ENCODE data around the gene WDFY4. TPM values are rescaled to one million over a fixed set of nuclear protein-coding genes. Genes with fewer than 3 reads are reported as not detected.

The WDFY4 gene
- total and polyA plus RNA-seq, 2 of the 4 experiments (the other 2 are of a cell fraction), result not detected

DNA sequence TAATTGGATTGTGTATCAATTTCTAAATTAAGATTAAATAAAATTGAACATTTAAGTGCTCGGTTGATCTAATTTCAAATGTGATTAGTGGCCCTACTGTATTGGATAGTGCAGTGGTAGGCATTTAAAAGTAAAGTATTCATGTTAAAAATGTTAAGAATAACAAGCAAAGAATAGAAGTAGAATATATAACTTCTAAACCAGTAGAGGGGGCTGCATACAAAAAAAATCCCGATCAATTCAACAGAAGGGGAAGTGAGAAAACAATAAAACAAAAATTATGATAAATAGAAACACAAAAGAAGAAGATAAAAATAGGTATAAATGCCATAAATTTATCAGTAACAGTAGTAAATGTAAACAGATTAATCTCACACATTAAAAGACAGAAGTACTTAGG, 24.9 kb upstream of the WDFY4 start:
- Histone ChIP-seq H2AK9ac (replicated peaks; ENCODE audit: low read depth, low read length, poor library complexity) (no peak overlapping the region), H3K4me2 (ENCODE audit: low read depth, low read length) (no peak overlapping the region), H3K18ac (ENCODE audit: low read depth, low read length) (no peak overlapping the region), H3K9me3 (ENCODE audit: control insufficient read depth, insufficient read depth, low read length) (no peaks in the 10 kb centered on the region), H2BK5ac (ENCODE audit: low read depth, low read length, poor library complexity, severe bottlenecking) (no peak overlapping the region), H3K27me3 (ENCODE audit: control insufficient read depth, insufficient read depth, low read length) (peaks cover 23% of the 10 kb centered on the region), H3K4me3 (ENCODE audit: insufficient read depth, low read depth, low read length) (no peak overlapping the region), H3K4ac (ENCODE audit: low read depth, low read length) (no peak overlapping the region), H4K20me1 (ENCODE audit: insufficient read depth, low read length) (no peaks in the 10 kb centered on the region), H3K9ac (ENCODE audit: low read depth, low read length) (no peak overlapping the region), H3K14ac (replicated peaks; ENCODE audit: low read depth, low read length) (no peak overlapping the region), H3K4me1 (ENCODE audit: control insufficient read depth, insufficient read depth, low read length) (peaks cover 7% of the 10 kb centered on the region; the same call in 1 of the 2 replicates), H3K79me1 (ENCODE audit: low read depth in 1 of 2, low read length in 2 of 2) (peaks cover 4 to 12% of the 10 kb centered on the region in 2 experiments; a peak in 1 of 4 replicates), H2AFZ (replicated peaks; ENCODE audit: low read length, poor library complexity) (no peak overlapping the region), H3K56ac (ENCODE audit: extremely low read depth, insufficient read depth, low read length) (no peak overlapping the region), H4K91ac (ENCODE audit: insufficient read depth, low read depth, low read length) (no peak overlapping the region), H3K9me1 (ENCODE audit: insufficient read depth, low read length) (peaks cover 2% of the 10 kb centered on the region; the same call in 1 of the 2 replicates), H4K5ac (ENCODE audit: low read depth, low read length) (no peak overlapping the region), H3K36me3 (ENCODE audit: control insufficient read depth, insufficient read depth, low read length) (no peaks in the 10 kb centered on the region), H4K8ac (ENCODE audit: low read depth in 2 of 2, low read length in 2 of 2) (no peak overlapping the region), H3K23ac (ENCODE audit: low read depth, low read length) (no peak overlapping the region), H3K27ac (ENCODE audit: insufficient read depth, low read length) (no peak overlapping the region), H2BK120ac (ENCODE audit: low read depth, low read length) (no peak overlapping the region), H2AK5ac (ENCODE audit: low read depth, low read length) (no peak overlapping the region), H2BK15ac (ENCODE audit: low read depth, low read length) (no peak overlapping the region), H2BK20ac (ENCODE audit: low read depth, low read length) (no peak overlapping the region)
- POLR2A ChIA-PET (ENCODE audit: unreplicated experiment), result no interaction called here
- dilution Hi-C loops (cut with HindIII; ENCODE audit: low sequenced_read_pairs, unreplicated experiment), result no loop called here
- WGBS, 2 experiments (ENCODE audit: extremely low coverage in 2 of 2, insufficient read length in 1 of 2), result no CpG with 5 or more reads among the region's 2 CpGs
- CTCF ChIA-PET, result interaction anchor here (1.0 kb wide), 1 partner anchor 852 kb away, joined by 3 read pairs; no protein-coding TSS in a partner anchor
- TF ChIP-seq, protein P1, sequence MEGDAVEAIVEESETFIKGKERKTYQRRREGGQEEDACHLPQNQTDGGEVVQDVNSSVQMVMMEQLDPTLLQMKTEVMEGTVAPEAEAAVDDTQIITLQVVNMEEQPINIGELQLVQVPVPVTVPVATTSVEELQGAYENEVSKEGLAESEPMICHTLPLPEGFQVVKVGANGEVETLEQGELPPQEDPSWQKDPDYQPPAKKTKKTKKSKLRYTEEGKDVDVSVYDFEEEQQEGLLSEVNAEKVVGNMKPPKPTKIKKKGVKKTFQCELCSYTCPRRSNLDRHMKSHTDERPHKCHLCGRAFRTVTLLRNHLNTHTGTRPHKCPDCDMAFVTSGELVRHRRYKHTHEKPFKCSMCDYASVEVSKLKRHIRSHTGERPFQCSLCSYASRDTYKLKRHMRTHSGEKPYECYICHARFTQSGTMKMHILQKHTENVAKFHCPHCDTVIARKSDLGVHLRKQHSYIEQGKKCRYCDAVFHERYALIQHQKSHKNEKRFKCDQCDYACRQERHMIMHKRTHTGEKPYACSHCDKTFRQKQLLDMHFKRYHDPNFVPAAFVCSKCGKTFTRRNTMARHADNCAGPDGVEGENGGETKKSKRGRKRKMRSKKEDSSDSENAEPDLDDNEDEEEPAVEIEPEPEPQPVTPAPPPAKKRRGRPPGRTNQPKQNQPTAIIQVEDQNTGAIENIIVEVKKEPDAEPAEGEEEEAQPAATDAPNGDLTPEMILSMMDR (conservative IDR thresholded peaks at IDR 0.05; ENCODE audit: low read depth, low read length), result peak; percentile 26; the same call in 1 of the 2 replicates
- TF ChIP-seq RAD21 (IDR thresholded peaks at IDR 0.05; ENCODE audit: low read length), result no peak
- no peak for ATAC-seq (ENCODE audit: low read depth)
- no peak for DNase-seq
- intact Hi-C loops (cut with micrococcal nuclease), result loop anchor here (2.0 to 10.0 kb wide), 5 partner anchors 217 to 859 kb away; no protein-coding TSS in a partner anchor
- in situ Hi-C loops (cut with MboI; ENCODE audit: low sequenced_read_pairs), result loop anchor here (5.0 kb wide), 3 partner anchors 107 to 858 kb away; no protein-coding TSS in a partner anchor
- BruUV-seq (replicated peaks), result no TSS peak

All from IMR-90 (cell line).